ENCODE results near the gene CHGA.

Gene CHGA

GRCh38 chr14:92952481-92953298 lies 29.7 kb downstream of the CHGA start:
- no peaks in the 10 kb centered on the region for H3K27me3 Mint-ChIP-seq (ENCODE audit: low read depth)
- no peaks in the 10 kb centered on the region for H3K9me3 Mint-ChIP-seq
- H3K4me3 Mint-ChIP-seq: no peak overlapping the region
- peaks cover 5% of the 10 kb centered on the region for H3K4me1 Mint-ChIP-seq (ENCODE audit: low read depth)
- H3K36me3 Mint-ChIP-seq (ENCODE audit: low read depth): peaks cover 4% of the 10 kb centered on the region
- no peak overlapping the region for H3K27ac Mint-ChIP-seq

- H3K27ac Mint-ChIP-seq: no peak overlapping the region
- H3K9me3 Mint-ChIP-seq: no peaks in the 10 kb centered on the region
- no peak overlapping the region for H3K4me3 Mint-ChIP-seq
- H3K27me3 Mint-ChIP-seq (ENCODE audit: low read depth): no peaks in the 10 kb centered on the region
- H3K36me3 Mint-ChIP-seq (ENCODE audit: low read depth): peaks cover 6% of the 10 kb centered on the region
- H3K4me1 Mint-ChIP-seq (ENCODE audit: low read depth): peaks cover 5% of the 10 kb centered on the region
Observed at GRCh38 chr14:92953526-92953925, 30.6 kb downstream of the CHGA start.

- H3K9me3 Mint-ChIP-seq: no peaks in the 10 kb centered on the region
- H3K27ac Mint-ChIP-seq: no peak overlapping the region
- no peaks in the 10 kb centered on the region for H3K27me3 Mint-ChIP-seq (ENCODE audit: low read depth)
- H3K4me3 Mint-ChIP-seq: no peak overlapping the region
- peaks cover 5% of the 10 kb centered on the region for H3K4me1 Mint-ChIP-seq (ENCODE audit: low read depth)
- H3K36me3 Mint-ChIP-seq (ENCODE audit: low read depth): peaks cover 2% of the 10 kb centered on the region
Observed at GRCh38 chr14:92954933-92955332, 32.0 kb downstream of the CHGA start.

GRCh38 chr14:92955381-92955780 lies 32.4 kb downstream of the CHGA start:
- Mint-ChIP-seq H3K9me3 (no peaks in the 10 kb centered on the region), H3K27ac (no peak overlapping the region), H3K4me3 (no peak overlapping the region), H3K36me3 (ENCODE audit: low read depth) (peaks cover 2% of the 10 kb centered on the region), H3K4me1 (ENCODE audit: low read depth) (peaks cover 5% of the 10 kb centered on the region), H3K27me3 (ENCODE audit: low read depth) (no peaks in the 10 kb centered on the region)

GRCh38 chr14:92956961-92957360 lies 34.0 kb downstream of the CHGA start:
- no peaks in the 10 kb centered on the region for H3K27me3 Mint-ChIP-seq (ENCODE audit: low read depth)
- H3K4me1 Mint-ChIP-seq (ENCODE audit: low read depth): peaks cover 2% of the 10 kb centered on the region
- no peak overlapping the region for H3K27ac Mint-ChIP-seq
- H3K4me3 Mint-ChIP-seq: no peak overlapping the region
- peaks cover 2% of the 10 kb centered on the region for H3K36me3 Mint-ChIP-seq (ENCODE audit: low read depth)
- no peaks in the 10 kb centered on the region for H3K9me3 Mint-ChIP-seq

- no peaks in the 10 kb centered on the region for H3K4me1 Mint-ChIP-seq (ENCODE audit: low read depth)
- H3K9me3 Mint-ChIP-seq: no peaks in the 10 kb centered on the region
- no peaks in the 10 kb centered on the region for H3K27me3 Mint-ChIP-seq (ENCODE audit: low read depth)
- no peak overlapping the region for H3K27ac Mint-ChIP-seq
- no peak overlapping the region for H3K4me3 Mint-ChIP-seq
- peaks cover 2% of the 10 kb centered on the region for H3K36me3 Mint-ChIP-seq (ENCODE audit: low read depth)
Observed at GRCh38 chr14:92958373-92959188, 35.6 kb downstream of the CHGA start.

- H3K4me1 Mint-ChIP-seq (ENCODE audit: low read depth): no peaks in the 10 kb centered on the region
- H3K9me3 Mint-ChIP-seq: no peaks in the 10 kb centered on the region
- H3K27me3 Mint-ChIP-seq (ENCODE audit: low read depth): no peaks in the 10 kb centered on the region
- peaks cover 2% of the 10 kb centered on the region for H3K36me3 Mint-ChIP-seq (ENCODE audit: low read depth)
- no peak overlapping the region for H3K27ac Mint-ChIP-seq
- no peak overlapping the region for H3K4me3 Mint-ChIP-seq
Observed at GRCh38 chr14:92959189-92959531, 36.2 kb downstream of the CHGA start.

- Mint-ChIP-seq H3K27ac (no peak overlapping the region), H3K27me3 (ENCODE audit: low read depth) (no peaks in the 10 kb centered on the region), H3K9me3 (no peaks in the 10 kb centered on the region), H3K36me3 (ENCODE audit: low read depth) (peaks cover 2% of the 10 kb centered on the region), H3K4me3 (no peak overlapping the region), H3K4me1 (ENCODE audit: low read depth) (no peaks in the 10 kb centered on the region)
Observed at GRCh38 chr14:92959761-92960680, 37.1 kb downstream of the CHGA start.

GRCh38 chr14:92960706-92961566 lies 38.0 kb downstream of the CHGA start:
- H3K9me3 Mint-ChIP-seq: no peaks in the 10 kb centered on the region
- no peak overlapping the region for H3K4me3 Mint-ChIP-seq
- H3K36me3 Mint-ChIP-seq (ENCODE audit: low read depth): peaks cover 2% of the 10 kb centered on the region
- no peaks in the 10 kb centered on the region for H3K4me1 Mint-ChIP-seq (ENCODE audit: low read depth)
- no peak overlapping the region for H3K27ac Mint-ChIP-seq
- no peaks in the 10 kb centered on the region for H3K27me3 Mint-ChIP-seq (ENCODE audit: low read depth)

GRCh38 chr14:92961567-92961855 lies 38.6 kb downstream of the CHGA start:
- Mint-ChIP-seq H3K36me3 (ENCODE audit: low read depth) (peaks cover 2% of the 10 kb centered on the region), H3K4me3 (no peak overlapping the region)

GRCh38 chr14:92962031-92962830 lies 39.3 kb downstream of the CHGA start:
- Mint-ChIP-seq H3K4me3 (no peak overlapping the region), H3K27me3 (ENCODE audit: low read depth) (no peaks in the 10 kb centered on the region), H3K36me3 (ENCODE audit: low read depth) (peaks cover 2% of the 10 kb centered on the region), H3K4me1 (ENCODE audit: low read depth) (no peaks in the 10 kb centered on the region), H3K9me3 (no peaks in the 10 kb centered on the region), H3K27ac (no peak overlapping the region)

More at GRCh38 chr14:92961567-92961855, 38.6 kb downstream of the CHGA start:
- no peaks in the 10 kb centered on the region for H3K9me3 Mint-ChIP-seq
- H3K27ac Mint-ChIP-seq: no peak overlapping the region
- H3K27me3 Mint-ChIP-seq (ENCODE audit: low read depth): no peaks in the 10 kb centered on the region
- no peaks in the 10 kb centered on the region for H3K4me1 Mint-ChIP-seq (ENCODE audit: low read depth)

GRCh38 chr14:92962831-92963095 lies 39.8 kb downstream of the CHGA start:
- H3K27ac Mint-ChIP-seq: no peak overlapping the region
- H3K4me3 Mint-ChIP-seq: no peak overlapping the region
- peaks cover 2% of the 10 kb centered on the region for H3K36me3 Mint-ChIP-seq (ENCODE audit: low read depth)
- H3K4me1 Mint-ChIP-seq (ENCODE audit: low read depth): no peaks in the 10 kb centered on the region
- no peaks in the 10 kb centered on the region for H3K27me3 Mint-ChIP-seq (ENCODE audit: low read depth)
- H3K9me3 Mint-ChIP-seq: no peaks in the 10 kb centered on the region

- Mint-ChIP-seq H3K27ac (no peak overlapping the region), H3K4me1 (ENCODE audit: low read depth) (no peaks in the 10 kb centered on the region), H3K4me3 (no peak overlapping the region), H3K9me3 (no peaks in the 10 kb centered on the region), H3K27me3 (ENCODE audit: low read depth) (no peaks in the 10 kb centered on the region), H3K36me3 (ENCODE audit: low read depth) (no peaks in the 10 kb centered on the region)
Observed at GRCh38 chr14:92963301-92964123, 40.6 kb downstream of the CHGA start.

Data from T-helper 1 cell treated with Interleukin-12 subunit alpha and Interleukin-12 subunit beta and Interleukin-4 antibody, amounts not matched to agents 30 μg/mL and 1 μg/mL, for 36 hours (primary cell).